ENCODE measurements around the gene KLK14.

KLK14 gene

DNA sequence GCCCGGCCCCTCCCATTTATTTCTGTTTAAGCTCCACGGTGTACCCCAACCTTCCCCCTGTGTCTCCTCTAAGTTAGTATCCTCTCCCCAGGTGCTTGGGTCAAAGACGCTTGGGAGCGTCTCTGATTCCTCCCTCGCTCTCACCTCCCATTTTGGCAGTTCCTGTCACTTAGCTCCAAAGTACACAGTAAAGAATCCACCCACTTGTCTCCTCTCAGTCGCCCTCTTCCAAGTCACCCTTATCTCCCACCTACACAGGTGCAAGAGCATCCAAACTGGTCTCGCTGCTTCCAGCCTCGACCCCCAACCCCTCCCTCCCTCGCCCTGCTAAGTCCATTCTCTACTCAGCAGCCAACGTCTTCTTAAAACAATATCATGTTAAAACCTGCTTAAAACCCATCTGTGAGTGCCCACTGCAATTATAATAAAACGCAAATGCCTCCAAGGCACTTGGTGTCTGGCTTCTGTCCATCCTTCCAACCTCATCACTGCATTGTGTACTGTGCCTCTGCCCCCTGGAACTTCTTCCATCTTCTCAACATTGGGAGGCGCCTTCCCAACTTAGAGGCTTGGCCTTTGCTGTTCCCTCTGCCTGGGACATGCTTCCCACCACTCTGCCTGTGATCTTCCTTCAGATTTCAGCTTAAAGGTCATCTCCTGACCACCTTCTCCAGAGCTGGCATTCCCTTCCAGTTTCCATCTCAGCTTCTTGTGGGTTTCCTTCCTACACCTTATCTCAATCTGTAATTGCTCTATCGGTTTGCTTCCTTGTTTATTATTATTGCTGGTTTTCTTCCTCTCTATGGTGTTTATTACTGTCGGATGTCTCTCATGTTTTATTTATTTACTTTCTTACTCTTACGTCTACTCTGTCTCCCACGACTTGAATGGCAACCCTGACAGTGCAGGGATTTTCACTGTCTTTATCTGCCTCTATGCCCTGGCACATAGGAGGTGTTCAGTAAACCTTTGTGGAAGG is 9.5 kb upstream of the KLK14 start:
- TF ChIP-seq, protein P1, sequence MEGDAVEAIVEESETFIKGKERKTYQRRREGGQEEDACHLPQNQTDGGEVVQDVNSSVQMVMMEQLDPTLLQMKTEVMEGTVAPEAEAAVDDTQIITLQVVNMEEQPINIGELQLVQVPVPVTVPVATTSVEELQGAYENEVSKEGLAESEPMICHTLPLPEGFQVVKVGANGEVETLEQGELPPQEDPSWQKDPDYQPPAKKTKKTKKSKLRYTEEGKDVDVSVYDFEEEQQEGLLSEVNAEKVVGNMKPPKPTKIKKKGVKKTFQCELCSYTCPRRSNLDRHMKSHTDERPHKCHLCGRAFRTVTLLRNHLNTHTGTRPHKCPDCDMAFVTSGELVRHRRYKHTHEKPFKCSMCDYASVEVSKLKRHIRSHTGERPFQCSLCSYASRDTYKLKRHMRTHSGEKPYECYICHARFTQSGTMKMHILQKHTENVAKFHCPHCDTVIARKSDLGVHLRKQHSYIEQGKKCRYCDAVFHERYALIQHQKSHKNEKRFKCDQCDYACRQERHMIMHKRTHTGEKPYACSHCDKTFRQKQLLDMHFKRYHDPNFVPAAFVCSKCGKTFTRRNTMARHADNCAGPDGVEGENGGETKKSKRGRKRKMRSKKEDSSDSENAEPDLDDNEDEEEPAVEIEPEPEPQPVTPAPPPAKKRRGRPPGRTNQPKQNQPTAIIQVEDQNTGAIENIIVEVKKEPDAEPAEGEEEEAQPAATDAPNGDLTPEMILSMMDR (IDR thresholded peaks at IDR 0.05; ENCODE audit: insufficient read depth, low read length, missing control alignments): no peak
- no peak for DNase-seq (ENCODE audit: low read depth, low spot score)
- ChIA-PET POLR2A (no interaction called here), CTCF (interaction anchor here (1.2 to 6.1 kb wide), 3 partner anchors 9 to 71 kb away, joined by 3 to 61 read pairs (median 4); partner anchors contain the start of gene KLK10)
- no peak overlapping the region for H3K4me3 ChIP-seq (ENCODE audit: low read depth, low read length)

- POLR2A ChIA-PET: no interaction called here
- DNase-seq (ENCODE audit: low read depth, low spot score): no peak
- CTCF ChIA-PET: interaction anchor here (2.2 kb wide), 1 partner anchor 10 kb away, joined by 6 read pairs; no protein-coding TSS in a partner anchor
- TF ChIP-seq, protein P1 (IDR thresholded peaks at IDR 0.05; ENCODE audit: insufficient read depth, low read length, missing control alignments): no peak
- no peak overlapping the region for H3K4me3 ChIP-seq (ENCODE audit: low read depth, low read length)
Measured at GRCh38 chr19:51091126-51091525, 8.4 kb upstream of the KLK14 start.

DNA sequence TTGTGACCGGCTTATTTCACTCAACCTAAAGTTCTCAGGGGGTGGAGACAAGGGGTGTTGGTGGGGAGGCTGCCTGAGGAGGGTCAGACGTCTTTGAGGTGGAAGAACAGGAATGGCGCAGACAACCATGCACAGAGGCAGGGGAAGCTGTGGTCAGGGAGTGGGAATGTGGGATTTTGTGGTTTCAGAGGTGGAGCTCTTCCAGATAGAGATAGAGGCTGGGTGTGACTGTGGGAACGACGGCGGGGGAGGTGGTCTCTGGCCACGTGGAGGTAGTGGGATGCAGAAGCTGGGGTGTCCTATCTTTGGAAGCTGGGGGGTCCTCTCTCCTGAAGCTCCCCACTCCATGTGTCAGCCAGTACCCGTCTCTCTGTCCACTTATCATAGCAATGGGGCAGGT is 7.8 kb upstream of the KLK14 start:
- ChIA-PET CTCF (interaction anchor here (2.2 kb wide), 1 partner anchor 10 kb away, joined by 6 read pairs; no protein-coding TSS in a partner anchor), POLR2A (no interaction called here)
- DNase-seq (ENCODE audit: low read depth, low spot score): no peak
- TF ChIP-seq, protein P1 (IDR thresholded peaks at IDR 0.05; ENCODE audit: insufficient read depth, low read length, missing control alignments): no peak
- H3K4me3 ChIP-seq (ENCODE audit: low read depth, low read length): no peak overlapping the region

DNA sequence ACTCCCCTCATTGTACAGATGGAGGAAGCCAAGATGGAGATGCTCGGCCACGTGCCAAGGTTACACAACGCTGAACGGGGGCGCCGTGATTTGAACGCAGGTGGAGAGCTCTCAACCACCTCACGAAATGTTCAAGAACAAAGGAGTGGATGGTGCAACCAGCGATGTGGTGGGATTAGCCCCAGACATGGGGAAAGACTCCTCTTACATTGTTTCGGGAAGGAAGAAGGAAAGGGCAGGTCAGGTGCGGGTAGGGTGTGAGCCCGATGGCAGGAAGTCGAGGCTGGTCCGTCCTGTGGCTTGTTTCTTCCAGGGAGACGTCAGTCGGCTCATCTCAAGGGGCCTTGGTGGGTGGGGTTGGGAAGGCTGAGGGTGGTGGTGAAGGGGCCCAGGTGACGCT is 7.1 kb upstream of the KLK14 start:
- TF ChIP-seq, protein P1 (IDR thresholded peaks at IDR 0.05; ENCODE audit: insufficient read depth, low read length, missing control alignments): no peak
- POLR2A ChIA-PET: no interaction called here
- CTCF ChIA-PET: interaction anchor here (2.2 kb wide), 1 partner anchor 11 kb away, joined by 6 read pairs; no protein-coding TSS in a partner anchor
- DNase-seq (ENCODE audit: low read depth, low spot score): no peak
- H3K4me3 ChIP-seq (ENCODE audit: low read depth, low read length): no peak overlapping the region

DNA sequence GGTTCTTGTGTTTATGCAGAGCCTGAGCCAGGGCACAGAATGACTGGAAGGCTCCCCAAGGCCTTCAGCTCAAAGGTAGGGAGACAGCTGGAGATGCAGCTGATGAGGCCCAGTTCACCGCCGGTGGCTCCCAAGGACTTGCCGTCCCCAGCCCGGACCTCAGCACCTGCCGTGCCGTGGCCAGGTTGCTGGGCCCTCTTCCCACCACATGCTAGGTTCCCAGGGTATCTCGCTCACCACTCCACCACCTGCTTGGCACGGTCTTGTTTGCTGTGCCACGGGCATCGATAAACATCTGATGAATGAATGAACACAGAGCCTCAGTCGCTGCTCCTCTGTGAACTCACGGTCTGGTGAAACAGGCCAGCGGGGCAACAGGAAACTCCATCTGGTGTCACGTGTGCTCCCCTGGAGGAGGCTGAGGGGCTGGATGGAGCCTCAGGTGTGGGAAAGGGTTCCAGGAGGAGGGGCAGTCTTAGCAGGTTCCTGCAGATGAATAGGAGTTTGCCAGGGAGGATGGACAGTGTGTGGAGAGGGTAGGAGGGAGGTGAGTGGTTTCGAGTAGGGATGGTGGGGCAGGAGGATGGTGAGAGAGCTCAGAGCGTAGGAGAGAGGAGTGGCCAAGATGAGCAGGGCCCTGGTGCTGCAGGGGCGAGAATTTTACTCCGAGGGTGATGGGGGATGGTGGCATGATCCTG is 3.6 kb upstream of the KLK14 start:
- no peak for DNase-seq (ENCODE audit: low read depth, low spot score)
- TF ChIP-seq, protein P1 (IDR thresholded peaks at IDR 0.05; ENCODE audit: insufficient read depth, low read length, missing control alignments): no peak
- H3K4me3 ChIP-seq (ENCODE audit: low read depth, low read length): no peak overlapping the region
- ChIA-PET CTCF (interaction anchor here (1.0 to 1.8 kb wide), 2 partner anchors 9 to 11 kb away, joined by 4 to 6 read pairs; no protein-coding TSS in a partner anchor), POLR2A (no interaction called here)

DNA sequence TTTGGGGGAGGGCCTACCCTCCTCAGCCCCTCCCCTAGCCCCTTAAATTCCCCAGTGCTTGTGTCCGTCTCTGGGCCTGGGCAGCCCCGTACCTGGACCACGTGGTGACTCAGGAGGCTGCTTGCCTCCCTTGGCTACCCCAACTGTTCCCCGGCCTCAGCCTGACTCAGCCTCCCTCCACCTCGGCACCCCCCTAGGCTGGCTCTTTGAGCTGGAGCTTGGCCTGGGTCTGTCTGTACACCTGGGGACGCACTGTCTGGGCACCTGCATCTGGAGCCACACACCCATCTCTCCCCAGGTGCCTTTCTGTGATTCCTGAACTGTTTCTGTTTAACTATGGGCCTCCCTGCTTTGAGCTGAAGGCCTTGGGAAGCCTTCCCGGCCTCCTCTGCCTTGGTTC is 1.8 kb upstream of the KLK14 start:
- ChIA-PET POLR2A (no interaction called here), CTCF (interaction anchor here (1.5 kb wide), 1 partner anchor 12 kb away, joined by 4 read pairs; no protein-coding TSS in a partner anchor)
- no peak for DNase-seq (ENCODE audit: low read depth, low spot score)
- TF ChIP-seq, protein P1 (IDR thresholded peaks at IDR 0.05; ENCODE audit: insufficient read depth, low read length, missing control alignments): no peak
- H3K4me3 ChIP-seq (ENCODE audit: low read depth, low read length): no peak overlapping the region

Measured in AG04449 (cell line).